CD4-positive, alpha-beta T cell treated with Interleukin-2 at 100 ng/mL for 4 hours (primary cell): Measurements from ENCODE around the gene LEMD1.

Source experiments
- DNase-seq: peaks from one replicate; pipeline ENCODE4 v3.0.0-alpha.2; 2020; ENCODE audit warnings: low spot score

The LEMD1 gene

DNA sequence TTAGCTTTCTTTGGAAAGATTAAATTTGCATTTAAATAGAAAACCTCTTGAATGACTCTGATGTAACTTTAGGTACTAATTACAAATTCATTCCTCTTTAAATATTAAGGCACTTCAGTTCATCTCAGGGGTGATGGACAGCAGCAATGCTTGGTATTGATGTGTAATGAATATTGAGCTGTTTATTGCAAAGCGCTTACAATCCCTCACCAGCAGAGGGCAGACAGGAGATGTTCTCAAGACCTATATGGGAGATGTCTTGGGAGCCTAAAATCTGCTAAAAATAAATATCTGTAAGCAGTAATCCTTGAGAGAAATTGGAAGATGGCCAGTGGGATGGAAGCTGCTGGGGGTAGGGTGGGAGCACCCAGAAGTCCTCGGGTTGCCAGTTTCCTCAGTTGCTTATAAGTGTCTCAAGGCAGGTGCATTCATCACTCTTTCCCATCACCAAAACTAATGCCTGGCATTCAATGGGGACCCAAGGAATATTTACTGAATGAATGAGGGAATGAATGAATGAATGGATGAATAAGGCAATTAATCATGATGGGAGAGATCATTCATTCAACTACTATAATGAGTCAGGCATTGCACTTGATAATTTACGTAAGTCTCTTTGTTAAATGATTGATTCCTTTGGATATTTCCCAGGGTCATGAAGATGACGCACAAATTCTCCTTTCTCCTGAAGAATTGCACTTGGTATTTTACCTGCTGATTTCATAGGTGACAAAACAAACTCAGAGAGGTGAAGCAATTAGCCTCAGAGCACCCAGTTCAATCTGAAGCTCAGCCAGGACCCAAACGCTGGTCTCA, 67.4 kb downstream of the LEMD1 start:
- peak; percentile 71 for DNase-seq

GRCh38 chr1:205353612-205354011, 68.2 kb downstream of the LEMD1 start:
- no peak for DNase-seq

DNA sequence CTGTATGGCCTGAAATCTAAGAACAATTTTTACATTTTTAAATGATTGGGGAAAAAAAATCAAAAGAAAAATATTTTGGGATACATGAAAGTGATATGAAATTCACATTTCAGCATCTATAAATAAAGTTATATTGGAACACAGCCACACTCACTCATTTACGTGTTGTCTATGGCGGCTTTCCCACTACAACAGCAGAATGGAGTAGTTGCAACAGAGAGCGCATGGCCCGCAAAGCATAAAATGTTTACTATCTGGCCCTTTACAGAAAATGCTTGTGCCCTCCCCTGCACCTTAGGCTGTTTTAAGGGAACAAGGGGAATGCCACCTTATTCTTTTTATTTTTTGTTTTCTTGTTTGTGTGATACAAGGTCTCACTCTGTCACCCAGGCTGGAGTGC, 68.7 kb downstream of the LEMD1 start:
- no peak for DNase-seq

DNA sequence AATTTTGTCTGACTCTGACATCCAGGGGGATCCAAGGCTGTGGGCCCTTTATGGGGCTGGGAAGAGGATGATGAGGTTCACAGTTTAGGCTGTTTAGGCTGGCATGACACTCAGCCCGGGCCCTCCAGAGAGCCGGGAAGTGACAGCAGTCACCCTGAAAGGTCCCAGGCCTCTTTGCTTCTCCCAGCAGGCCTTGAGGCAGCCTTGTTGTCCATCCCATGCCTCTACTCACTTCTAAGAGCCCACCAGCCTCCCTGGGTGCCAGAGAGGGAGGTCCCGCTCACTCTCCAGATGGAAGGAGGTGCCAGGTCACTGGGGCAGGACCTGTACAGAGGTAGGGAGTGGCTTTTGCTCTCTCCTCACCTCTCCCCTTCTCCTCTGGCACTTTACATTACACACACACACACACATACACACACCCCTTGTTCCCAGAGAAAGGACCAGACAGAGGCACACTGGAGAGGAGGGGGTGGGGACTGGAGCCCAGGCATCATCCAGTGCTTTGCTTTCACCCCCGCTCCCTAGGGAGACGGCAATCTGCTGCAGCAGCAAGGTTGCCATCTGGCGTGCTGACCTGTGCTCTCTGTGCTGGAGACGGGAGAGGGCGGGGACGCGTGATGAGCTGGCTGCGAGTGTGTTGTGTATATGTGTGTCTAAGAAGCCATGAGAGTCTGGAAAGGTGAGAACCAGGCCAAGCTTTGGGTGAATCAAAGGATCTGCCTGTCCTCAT, 69.7 kb downstream of the LEMD1 start:
- no peak for DNase-seq

- DNase-seq: no peak
These were observed 71.1 kb downstream of the LEMD1 start for GRCh38 chr1:205350691-205351141.

DNA sequence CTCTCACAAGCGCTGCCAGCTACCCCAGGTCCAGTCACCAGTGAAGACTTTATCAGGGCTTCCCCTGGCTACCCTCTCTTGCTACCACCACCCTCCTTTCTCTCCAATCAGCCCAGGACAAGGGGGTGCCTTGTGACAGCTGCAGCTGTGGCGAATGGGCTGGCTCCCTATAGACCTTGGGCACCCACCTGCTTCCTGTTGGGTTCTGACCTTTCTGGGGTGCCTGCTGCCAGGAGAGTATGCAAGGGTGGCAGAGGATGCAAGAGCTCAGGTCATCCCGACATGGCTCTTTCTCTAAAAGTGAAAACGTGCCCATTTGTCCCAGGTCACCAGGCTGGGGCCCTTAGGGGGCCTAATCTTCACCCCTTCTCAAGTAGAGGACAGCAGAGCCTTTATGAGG, 71.7 kb downstream of the LEMD1 start:
- DNase-seq: no peak

DNA sequence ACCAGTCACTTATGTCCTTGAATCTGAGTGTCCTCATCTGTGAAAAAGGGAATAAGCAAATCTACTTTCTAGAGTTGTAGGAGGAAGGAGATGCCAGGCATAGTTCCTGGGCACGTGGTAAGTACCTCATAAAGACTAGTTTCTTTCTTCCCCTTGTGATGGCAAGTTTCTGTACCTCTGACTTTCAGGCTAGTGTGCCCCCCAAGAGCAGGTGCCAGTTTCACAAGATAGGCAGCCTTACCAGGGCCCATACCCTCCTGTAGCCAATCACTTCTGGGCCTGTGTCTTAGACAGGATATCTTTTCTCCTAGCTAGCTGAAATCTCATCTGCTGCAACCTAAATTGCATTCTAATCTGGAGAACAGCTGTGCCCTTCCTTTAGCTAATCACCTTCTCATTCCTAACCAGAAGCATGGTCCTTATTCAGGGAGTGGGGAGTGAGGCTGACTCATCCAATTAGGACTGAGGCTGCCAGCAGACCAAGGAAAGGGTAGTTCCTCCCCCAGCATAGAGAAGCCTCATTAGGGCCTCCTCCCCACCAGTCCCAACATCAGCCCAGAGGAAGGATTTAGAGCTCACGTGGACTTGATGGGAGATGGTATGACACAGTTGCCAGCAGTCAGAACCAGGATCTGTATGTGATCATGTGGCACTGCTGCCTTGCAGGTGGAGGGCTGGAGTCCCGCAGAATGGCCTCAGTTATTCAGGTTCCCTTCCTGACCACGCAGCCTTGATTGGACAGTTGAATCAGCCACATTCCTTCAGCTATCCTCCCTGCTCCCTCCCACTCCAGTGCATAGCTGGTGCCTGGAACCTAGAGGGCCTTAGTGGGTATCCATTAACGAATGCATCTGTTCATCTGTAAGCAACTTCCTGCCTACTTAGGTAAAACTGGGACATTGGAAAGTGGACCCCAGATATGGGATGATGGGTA, 73.0 kb downstream of the LEMD1 start:
- no peak for DNase-seq

DNA sequence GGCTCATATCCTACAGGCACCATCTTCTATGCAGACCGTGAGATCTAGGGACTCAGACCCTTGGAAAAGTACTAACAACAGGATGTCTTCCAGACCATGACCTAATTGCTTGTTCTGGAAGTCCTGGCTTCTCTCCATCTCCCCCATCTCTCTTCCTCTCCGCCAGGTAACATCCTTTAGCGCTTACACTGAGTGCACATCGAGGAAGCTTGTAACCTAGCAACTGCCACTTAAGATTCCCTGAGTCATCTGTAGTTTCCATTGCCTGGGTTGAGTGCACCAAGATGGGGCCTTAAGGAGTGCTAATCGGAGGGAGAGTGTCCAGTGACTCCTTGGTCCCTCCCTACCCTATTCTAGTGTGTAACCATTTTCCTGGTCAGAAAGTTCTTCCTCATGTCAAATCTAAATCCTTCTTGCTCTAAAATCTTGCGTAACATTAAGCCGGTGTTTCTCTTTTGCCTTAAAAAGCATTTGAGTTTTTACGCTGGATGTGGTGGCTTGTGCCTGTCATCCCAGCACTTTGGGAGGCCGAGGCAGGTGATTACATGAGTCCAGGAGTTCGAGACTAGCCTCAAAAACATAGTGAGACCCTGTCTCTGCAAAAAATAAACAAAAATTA, 74.8 kb downstream of the LEMD1 start:
- no peak for DNase-seq

DNA sequence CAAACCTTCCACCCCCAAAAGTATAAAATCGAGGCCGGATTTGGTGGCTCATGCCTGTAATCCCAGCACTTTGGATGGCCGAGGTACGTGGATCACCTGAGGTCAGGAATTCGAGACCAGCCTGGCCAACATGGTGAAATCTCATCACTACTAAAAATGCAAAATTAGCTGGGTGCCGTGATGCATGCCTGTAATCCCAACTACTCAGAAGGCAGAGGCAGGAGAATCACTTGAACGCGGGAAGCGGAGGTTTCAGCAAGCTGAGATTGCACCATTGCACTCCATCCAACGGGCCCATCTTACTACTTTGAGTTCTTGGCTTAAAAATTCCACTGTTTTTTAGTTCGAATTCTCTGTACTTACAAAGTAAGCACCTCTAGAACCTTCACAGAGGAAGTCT, 76.1 kb downstream of the LEMD1 start:
- DNase-seq: no peak

GRCh38 chr1:205344066-205344928, 77.6 kb downstream of the LEMD1 start:
- DNase-seq: peak; percentile 20

GRCh38 chr1:205343431-205344065, 78.3 kb downstream of the LEMD1 start:
- no peak for DNase-seq

DNA sequence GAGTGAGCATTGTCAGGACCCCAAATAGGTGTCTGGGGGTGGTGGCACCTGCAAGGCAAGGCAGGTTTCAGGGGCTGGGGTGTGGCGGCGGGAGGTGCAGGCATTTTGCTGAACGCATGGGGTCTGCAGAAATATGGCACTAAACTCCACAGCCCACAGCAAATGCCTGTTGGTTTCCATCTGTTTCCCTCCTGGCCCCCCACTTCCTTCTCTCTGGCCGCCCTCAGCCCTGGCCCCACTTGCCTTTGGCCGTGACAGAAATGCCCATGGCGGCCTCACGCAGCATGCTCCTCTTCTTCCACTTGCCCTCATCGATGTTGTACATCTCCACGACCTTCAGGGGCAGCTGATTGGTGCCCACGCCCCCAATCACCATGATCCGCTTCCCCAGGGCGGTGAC, 78.9 kb downstream of the LEMD1 start:
- DNase-seq: no peak

- no peak for DNase-seq
These were observed 81.2 kb downstream of the LEMD1 start for GRCh38 chr1:205340676-205341075.

DNA sequence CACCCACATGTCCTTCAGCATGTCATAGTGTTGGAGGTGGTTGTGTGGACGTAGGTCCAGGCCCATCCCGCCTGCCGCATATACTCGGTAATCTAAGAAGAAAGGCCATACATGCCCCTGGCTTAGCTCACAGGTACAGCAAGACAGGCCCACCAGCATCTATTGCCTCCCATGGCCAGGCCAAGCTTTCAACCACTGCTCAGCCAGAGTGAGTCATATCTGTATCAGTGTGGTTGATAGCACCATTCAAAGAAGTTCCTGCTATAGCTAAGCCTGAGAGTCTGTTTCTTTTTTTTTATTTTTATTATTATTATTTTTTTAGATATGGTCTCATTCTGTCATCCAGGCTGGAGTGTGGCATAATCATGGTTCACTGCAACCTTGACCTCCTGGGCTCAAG, 82.1 kb downstream of the LEMD1 start:
- no peak for DNase-seq

GRCh38 chr1:205339197-205339702, 82.6 kb downstream of the LEMD1 start:
- DNase-seq: no peak

DNA sequence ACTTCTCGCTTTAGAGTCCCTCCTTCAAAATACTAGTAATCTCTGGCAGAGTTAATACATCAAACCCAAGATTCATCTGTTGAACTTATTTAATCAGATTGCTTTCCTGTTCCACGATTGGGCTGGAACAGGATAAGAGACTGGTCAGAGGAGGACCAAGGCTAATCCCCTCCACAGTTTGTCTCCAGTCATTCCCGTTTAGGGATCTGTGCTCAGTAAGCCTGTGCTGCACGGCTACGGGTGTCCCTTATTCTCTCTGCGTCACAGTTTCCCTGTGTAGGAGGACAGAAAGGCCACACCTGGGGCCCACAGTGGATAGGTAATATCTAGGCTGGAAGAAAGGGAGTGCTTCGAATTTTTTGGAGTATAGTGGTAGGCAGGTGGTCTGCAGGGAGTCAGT, 83.8 kb downstream of the LEMD1 start:
- no peak for DNase-seq

DNA sequence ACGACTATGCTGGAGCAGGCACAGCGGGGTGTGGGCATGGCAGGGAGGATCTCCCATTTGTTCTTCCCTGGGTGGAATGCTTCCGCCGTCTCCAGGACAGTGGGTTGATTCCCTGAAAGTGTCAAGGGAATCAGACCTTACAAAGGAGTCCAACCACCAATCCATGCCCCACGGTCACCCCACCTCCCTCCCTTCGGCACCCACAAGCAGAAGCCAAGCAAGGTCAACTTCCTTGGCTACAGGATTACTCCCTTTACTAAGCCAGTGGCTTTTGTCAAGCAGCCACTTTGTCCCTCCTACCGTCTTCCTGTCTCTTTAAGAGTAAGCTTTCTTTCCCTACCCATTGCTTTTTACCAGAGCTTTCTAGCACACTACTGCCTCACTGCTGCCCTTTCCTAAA, 84.4 kb downstream of the LEMD1 start:
- no peak for DNase-seq

DNA sequence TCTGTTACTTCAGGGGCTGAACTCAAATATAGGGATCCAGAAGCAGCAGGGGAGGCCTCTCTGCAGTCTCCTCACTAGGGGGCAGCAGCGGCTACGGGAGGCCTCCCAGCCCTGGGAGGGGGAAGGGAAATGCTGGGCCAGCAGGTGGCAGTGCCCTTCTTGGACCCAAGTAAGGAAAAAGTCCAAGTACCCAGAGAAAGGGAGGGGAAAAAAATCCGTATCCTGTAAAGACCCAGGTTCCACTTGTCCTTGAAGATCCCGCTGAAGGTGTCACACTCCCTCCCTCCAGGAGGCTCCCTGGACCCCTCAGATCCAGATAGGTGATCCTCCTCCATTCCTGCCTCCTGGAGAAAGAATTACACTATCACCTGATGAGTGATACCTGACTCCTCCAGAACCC, 86.2 kb downstream of the LEMD1 start:
- peak; percentile 78 for DNase-seq

- no peak for DNase-seq
These were observed 89.7 kb downstream of the LEMD1 start for GRCh38 chr1:205332015-205332791.
